GM20431 (cell line): ENCODE results near the gene HEY2.
"Not testable (repeated sequence)": the region's sequence is repeated elsewhere in the genome, so short reads cannot be mapped to it uniquely, and the experiment has no call there.

ENCODE experiments used
- in situ Hi-C: fragments of 300-500 bp; cut with MseI, MboI; formaldehyde crosslinking; loops from one replicate; pipeline ENCODE4 v1.15.0; 2020; ENCODE audit warnings: low sequenced_read_pairs; ENCODE audit not compliant: unreplicated experiment

HEY2 gene

GRCh38 chr6:125764121-125764671 is 14.8 kb downstream of the HEY2 start:
- in situ Hi-C loops = loop anchor here (25.0 kb wide), 1 partner anchor 252 kb away; no protein-coding TSS in a partner anchor

GRCh38 chr6:125765944-125766343 is 16.5 kb downstream of the HEY2 start:
- in situ Hi-C loops = loop anchor here (25.0 kb wide), 1 partner anchor 254 kb away; no protein-coding TSS in a partner anchor

DNA sequence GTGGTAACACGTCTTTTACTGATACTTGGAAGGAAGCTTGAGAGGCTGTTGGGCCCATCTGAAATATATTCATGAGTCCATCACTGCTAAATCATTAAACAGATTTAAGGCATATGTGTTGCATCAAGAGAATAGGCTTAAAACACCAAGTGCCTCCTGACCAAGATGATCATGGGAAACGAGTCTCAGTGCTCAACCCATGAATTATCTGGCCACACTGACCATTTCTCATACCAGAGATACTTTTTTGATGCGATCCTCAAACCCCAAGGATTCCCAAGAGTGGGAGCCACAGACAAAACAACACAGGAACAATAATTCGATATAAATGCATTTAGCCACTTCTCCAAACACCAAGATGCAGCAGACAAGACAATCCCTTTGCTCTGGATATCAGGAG is 17.2 kb downstream of the HEY2 start:
- in situ Hi-C loops = loop anchor here (25.0 kb wide), 1 partner anchor 254 kb away; no protein-coding TSS in a partner anchor

- in situ Hi-C loops = loop anchor here (25.0 kb wide), 1 partner anchor 257 kb away; no protein-coding TSS in a partner anchor
These were observed 19.8 kb downstream of the HEY2 start for GRCh38 chr6:125769147-125769783.

DNA sequence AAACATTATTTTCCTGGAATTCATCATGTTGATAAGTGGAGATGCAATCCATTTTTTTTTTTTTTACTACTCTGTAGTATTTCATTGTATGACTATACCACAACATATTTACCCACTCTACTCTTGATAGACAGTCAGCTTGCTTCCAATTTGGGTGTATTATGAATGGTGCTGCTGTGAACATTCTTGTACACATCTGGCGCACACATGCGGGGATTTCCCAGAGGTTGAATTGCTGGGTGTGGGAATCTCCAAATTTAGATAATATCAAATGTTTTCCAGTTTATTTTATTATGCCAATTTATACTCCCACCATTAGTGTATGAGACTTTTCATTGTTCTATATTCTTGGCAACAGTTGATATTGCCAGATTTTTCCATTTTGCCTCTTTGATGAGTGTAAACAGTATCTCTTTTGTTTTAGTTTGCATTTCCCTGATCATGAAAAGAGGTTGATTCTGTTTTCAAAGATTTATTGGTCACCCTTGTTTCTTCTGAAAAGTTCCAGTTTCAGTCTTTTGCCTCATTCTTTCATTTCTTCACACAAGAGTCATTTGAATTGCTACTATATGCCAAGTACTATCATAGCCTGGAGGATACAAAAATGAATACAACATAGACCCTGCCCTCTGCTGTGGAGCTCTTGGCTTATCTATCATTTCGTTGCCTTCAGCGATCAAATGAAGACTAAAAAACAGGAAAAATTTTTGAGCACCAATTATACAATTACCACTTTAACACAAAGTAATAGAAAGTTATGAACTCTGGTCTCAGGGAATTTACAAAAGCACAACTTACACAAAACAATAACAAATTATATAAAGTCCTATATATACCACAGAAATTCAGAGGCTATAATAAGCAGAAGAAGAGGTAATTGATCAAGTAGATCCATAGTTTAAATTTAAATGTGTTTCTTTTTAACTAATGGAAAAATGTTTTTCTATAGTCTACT is 24.2 kb downstream of the HEY2 start:
- in situ Hi-C loops = loop anchor here (25.0 kb wide), 1 partner anchor 261 kb away; no protein-coding TSS in a partner anchor

GRCh38 chr6:125776107-125776826 is 26.8 kb downstream of the HEY2 start:
- in situ Hi-C loops = not testable (repeated sequence)

GRCh38 chr6:125779924-125780539 is 30.6 kb downstream of the HEY2 start:
- in situ Hi-C loops = loop anchor here (10.0 kb wide), 1 partner anchor 175 kb away; the partner anchor contains the start of gene HINT3

DNA sequence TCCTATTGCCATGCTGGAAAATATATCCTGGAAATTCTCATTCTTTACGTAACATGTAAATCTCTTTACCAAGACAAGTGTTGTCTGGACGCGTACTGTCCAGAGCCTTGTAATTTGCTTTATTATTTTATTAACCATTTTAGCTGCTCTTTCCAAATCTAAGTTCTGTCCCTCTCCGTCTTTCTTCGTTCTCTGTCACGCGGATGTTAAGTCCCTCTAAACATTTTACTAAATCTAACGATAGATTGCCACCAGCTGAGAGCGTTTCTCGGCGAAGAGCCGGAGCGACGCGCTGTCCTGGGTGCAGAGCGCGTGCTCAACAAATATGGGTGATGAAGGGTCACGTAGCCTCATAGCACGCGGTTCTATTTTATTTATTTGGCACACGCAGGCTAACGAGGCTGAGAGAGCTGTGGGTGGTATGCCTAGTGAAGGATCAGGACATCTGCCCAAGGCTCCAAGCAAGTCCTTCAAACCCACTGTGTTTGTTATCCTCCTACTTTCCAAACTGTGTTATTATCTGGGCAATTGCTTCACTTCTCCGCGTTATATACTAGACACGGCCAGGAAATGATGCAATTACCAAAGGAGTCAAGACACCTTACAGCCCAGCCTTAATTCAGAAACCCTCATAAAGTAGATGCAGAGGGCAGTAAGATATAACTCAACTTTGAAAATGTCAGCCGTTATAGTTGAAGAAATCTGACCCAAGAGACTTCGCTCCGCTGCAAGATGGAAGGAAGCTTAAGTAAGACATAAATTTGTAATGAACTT is 31.3 kb downstream of the HEY2 start:
- in situ Hi-C loops = loop anchor here (10.0 kb wide), 1 partner anchor 174 kb away; the partner anchor contains the start of gene HINT3

DNA sequence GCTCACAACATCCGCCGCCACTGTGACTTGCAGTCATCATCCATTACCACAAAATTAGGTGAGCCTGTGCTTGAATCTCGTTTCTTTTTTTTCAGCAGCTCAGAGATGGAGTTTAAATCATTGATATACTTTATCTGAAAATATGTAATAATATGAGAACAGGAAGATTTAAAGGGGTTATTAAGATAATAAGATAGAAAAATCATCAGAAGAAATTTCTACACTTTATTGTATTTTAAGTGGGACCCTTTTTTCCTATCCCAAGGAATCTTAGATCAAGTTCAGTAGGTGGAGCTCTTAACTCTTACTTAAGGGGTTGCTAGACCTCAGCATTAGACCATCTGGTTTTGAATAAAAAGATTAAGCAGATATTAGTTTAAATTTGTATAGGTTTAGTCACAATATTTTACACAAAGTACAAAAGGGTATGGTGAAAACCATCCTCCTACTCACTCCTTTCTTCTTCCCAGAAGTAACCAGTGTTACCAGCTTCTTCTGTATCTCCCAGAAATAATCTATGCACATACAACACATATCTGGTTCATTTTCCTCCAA is 32.0 kb downstream of the HEY2 start:
- in situ Hi-C loops = loop anchor here (10.0 kb wide), 1 partner anchor 173 kb away; the partner anchor contains the start of gene HINT3

DNA sequence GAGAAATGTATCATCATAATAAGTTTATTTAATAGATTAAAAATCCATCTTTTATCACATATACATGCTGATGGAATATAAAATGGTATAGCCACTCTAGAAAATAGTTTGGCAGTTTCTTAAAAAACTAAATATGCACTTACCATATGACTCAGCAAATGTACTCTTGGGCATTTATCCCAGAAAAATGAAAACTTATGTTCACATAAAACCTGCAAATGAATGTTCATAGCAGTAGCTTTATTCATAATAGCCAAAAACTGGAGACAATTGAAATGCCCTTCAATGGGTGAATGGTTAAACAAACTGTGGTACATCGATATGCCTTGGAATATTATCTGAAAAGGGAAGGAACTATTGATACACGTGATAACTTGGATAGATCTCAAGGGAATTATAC is 34.9 kb downstream of the HEY2 start:
- in situ Hi-C loops = loop anchor here (10.0 kb wide), 1 partner anchor 170 kb away; the partner anchor contains the start of gene HINT3

DNA sequence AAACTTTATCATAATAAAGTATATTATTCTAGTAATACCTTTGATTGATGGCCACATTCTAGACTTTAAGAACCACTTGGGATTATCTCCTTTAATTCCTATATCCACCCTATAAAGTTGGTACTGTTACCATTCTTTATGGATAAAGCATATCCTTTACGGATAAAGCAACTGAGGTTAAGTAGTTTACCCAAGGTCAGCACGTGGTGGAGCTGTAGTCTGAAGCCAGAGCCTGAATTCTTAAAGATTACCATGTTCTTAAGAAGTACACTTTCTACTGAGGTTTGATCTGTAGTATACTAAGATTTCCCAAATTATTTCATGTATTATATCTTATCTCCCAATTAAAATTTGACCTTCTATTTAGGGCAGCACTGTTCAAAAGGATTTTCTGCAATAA is 38.4 kb downstream of the HEY2 start:
- in situ Hi-C loops = loop anchor here (10.0 kb wide), 1 partner anchor 167 kb away; the partner anchor contains the start of gene HINT3

DNA sequence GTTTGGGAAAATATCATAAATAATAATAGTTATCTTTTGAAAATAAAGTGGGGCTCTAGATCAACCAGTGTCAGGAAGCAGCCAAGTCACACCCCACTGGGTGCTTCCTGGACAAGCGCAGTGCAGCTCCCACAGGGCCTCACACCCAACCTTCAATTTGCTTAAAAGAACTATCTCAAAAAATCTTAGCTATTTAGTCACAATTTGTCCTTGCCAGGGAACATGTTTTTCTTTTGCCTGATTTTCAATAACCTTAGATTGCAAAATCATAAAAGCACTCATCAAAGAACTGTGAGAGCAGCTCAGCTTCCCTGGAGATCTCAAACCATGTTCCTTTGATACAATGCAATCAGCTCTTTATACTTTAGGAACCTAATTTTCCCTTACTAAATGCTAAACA is 39.7 kb downstream of the HEY2 start:
- in situ Hi-C loops = loop anchor here (10.0 kb wide), 1 partner anchor 166 kb away; the partner anchor contains the start of gene HINT3

GRCh38 chr6:125789576-125790357 is 40.3 kb downstream of the HEY2 start:
- in situ Hi-C loops = loop anchor here (10.0 kb wide), 1 partner anchor 165 kb away; the partner anchor contains the start of gene HINT3

DNA sequence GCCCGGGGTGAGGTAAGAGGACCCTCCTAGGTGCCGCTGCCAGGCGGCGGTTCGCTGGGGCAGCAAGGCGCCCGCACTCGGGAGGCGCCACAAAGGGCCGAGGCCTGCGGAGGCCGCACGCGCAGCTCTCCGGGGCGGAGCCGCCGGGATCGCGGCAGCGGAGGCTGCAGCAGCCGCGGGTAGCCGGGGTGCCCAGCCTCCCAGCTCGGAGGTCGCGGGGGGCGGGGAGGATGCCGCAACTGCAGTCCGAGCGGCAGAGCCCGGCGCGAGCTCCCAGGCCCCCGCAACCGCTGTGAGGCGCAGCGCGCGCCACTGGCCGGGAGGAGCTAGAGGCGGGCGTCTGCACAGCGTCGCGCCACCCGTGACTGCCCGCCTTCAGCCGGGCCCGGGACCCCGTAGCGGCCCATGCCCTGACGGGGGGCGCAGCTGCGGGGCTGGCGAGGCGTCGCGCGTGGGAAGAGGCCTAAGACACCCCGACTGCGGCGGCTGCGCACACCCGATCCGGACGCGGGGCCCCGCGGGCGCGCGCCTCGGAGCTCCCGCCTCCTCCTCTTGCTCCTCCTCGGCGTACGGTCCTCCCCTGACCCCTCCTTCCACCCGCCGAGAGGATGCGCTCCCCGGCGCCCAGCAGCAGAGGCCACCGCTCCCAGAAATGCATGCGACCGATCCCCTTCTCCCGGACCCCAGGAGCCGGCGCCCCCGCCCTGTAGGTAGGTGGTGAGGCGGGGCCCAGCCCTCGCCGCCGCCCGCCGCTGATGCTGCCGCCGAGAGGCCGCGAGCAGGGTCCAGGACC is 41.1 kb downstream of the HEY2 start, which contains the start of gene NCOA7:
NCOA7 (plus strand) TSS at position 603 of the 793 bp plus-strand sequence. CDS start 24,395 bp downstream, outside the sequence.
- in situ Hi-C loops = no loop called here

- in situ Hi-C loops = no loop called here
These were observed 41.9 kb downstream of the HEY2 start for GRCh38 chr6:125791151-125791819.

DNA sequence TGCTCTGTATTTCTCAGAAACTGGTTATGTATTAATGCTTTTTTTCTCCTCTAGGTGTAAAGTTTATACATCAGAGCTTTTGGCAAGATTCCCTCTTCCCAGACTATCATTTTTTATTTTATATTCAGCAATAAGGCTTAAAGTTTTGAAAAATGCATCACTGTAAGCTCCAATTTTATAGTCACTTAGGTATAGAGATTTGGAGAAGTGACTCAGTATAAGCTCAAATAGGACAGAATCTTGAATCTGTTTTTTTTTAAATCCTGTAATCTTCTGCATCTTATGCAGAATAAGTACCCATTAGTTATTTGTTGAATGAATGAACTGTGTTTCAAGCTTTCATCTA is 42.4 kb downstream of the HEY2 start:
- in situ Hi-C loops = no loop called here
